Endometrial microvascular endothelial cells (primary cell): ENCODE data around the gene NGDN. TPM values are rescaled to one million over a fixed set of nuclear protein-coding genes. Genes with fewer than 3 reads are reported as not detected.

Experiments
- in situ Hi-C: cut with HindIII; loops from 2 replicates; pipeline ENCODE4 v1.10.0; 2017; ENCODE audit warnings: low sequenced_read_pairs, low pct_unique_long_range_greater_than_20kb; ENCODE audit errors: inconsistent ontology term
- total RNA-seq: library from RNA; depleted of rRNA; stranded (reverse); fragments of >200 nt; gene quantifications from one replicate; pipeline ENCODE4 v1.2.3, GENCODE V29; 2015; ENCODE audit errors: inconsistent ontology term

The NGDN gene
- total RNA-seq, 1 donor from 2014 or later = 38.7 TPM

DNA sequence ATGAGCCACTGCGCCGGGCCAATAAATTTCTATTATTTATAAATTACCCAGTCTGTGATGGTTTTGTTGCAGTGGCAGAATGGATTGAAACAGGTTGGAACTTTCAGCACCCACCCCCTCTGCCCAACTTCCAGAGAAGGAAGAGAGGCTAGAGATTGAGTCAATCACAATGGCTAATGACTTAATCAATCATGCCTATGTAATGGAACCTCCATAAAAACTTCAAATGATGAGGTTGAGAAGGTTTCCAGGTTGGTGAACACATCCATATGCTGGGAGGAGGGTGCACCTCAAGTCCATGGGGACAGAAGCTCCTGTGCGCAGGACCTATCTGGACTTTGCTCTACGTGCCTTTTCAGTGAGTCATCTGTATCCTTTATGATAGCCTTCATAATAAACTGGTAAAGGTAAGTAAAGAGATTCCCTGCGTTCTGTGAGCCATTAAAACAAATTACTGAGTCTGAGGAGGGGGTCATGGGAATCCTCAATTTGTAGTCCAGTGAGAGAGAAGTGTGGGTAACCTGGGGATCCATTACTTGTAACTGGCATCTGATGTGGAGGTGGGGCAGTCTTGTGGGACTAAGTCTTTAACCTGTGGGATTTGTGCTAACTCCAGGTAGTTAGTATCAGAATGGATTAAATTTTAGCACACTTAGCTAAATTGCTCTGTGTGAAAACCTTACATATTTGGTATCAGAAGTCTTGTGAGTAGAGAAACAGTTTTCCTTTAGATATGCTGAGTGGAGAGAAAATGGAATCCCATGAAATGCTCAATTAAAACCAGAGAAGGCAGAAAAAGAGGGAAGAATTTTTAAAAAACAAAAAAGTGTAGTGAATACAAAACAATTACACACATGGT, 11.7 kb upstream of the NGDN start:
- in situ Hi-C loops = no loop called here

DNA sequence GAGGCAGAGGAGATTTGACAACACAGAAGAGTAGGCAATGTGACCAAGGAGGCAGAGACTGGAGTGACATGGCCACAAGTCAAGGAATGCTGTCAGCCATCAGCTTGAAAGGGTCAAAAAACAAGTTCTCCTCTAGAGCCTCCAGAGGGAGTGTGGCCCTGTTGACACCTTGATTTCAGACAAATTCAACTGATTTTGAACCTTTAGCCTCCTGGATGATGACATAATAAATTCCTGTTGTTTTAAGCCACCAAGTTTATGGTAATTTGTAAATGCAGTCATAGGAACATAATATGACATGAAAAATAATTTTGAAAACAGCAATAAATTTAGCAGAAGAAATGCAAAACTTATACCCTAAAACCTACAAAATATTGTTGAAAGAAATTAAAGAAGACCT, 8.5 kb upstream of the NGDN start:
- in situ Hi-C loops = no loop called here

DNA sequence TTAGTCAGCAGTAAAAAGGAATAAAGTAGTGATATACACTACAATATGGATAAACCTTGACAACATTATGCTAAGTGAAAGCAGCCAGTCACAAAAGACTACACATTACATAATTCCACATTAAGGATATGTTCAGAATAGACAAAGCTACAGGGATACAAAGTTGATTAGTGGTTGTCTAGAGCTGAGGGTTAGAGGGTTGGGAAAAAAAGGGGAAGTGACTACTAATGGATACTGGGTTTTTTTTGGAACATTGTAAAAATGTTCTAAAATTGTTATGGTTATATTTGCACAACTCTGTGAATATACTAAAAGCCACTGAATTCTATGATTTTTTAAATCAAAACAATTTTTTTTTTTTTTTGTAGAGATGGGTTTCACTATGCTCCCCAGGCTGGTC, 4.8 kb upstream of the NGDN start:
- in situ Hi-C loops = no loop called here

DNA sequence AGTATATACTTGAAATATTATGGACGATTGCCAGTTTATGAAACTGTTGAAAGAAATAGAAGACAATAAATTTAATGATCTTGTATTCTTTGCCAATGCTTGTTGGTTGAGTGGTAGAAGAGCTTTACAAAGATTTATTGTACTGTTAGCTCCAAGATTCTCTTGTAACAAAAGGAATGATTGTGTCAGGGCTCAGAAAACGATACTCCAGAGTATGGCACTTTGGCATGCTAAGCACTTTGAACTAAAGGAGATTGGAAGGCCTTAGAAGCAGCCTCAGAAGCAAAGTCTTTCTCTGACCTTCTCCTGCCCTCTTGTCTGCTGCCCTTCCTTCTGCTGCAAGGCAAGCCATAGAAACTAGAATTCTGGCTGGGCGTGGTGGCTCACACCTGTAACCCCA, 4.2 kb upstream of the NGDN start:
- in situ Hi-C loops = no loop called here

DNA sequence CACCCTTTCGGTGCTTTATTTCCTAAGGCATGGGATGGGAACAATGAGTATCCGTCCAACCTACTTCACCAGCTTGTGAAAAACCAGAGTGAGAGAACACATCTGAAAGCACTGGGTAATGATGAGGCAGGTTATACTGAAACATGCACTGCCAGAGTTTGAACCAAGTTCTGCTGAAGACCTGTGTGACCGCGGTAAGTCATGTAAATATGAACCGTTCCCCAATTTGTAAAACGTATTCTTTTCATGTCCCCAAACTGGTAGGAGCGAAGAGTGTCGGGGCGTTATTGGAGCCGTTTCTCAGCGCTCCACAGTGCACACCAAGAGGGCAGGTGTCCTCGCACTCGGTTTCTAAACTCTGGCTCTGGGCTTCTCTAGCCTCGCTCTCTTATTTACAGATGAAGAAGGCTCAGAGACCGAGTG, 788 bp upstream of the NGDN start:
- in situ Hi-C loops = no loop called here

DNA sequence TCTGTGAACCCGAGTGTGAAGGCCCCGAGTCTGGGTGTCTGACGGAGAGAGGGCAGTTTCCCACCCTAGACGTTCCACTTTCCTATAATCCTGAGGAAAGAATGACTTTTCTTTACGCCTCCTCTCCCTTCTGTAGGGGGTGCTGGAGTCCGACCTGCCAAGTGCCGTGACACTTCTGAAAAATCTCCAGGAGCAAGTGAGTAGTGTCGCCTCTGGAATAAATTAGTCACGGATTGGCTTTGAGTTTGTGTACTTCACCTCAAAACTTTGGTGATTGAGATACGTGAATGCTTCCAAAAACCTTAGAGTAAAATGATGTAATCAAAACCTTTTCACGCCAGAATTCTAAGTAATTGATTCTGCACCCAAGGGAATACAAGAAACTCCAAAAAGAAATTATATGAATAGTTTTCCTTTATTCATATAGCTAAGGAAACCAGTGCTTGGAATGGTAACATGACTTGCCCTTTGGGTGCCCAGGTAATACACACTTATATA, 452 bp downstream of the NGDN start:
- in situ Hi-C loops = no loop called here

DNA sequence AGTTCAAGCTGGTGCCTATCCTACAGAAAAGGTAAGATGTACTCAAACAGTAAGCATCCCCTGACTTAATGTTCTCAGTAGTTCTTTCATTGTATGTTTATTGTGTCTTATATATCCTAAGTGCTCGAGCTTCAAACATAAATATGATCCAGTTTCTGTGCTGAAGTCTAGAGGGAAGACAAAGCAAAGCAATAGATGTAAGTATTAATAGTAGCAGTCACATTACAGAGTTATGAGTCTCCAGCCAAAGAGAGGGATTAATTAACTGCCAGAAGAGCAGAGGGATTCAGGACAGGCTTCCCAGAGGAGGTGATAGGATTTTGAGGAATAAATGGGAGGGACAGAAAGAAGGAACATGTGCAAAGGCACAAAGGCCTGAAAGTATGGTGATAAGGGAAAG, 1.4 kb downstream of the NGDN start:
- in situ Hi-C loops = no loop called here

- in situ Hi-C loops = no loop called here
Observed at GRCh38 chr14:23478109-23478759, 8.7 kb downstream of the NGDN start.

- in situ Hi-C loops = no loop called here
Observed at GRCh38 chr14:23481362-23481970, 12.0 kb downstream of the NGDN start.

- in situ Hi-C loops = no loop called here
Observed at GRCh38 chr14:23481979-23482822, 12.7 kb downstream of the NGDN start.

- in situ Hi-C loops = no loop called here
Observed at GRCh38 chr14:23482823-23483148, 13.3 kb downstream of the NGDN start.

DNA sequence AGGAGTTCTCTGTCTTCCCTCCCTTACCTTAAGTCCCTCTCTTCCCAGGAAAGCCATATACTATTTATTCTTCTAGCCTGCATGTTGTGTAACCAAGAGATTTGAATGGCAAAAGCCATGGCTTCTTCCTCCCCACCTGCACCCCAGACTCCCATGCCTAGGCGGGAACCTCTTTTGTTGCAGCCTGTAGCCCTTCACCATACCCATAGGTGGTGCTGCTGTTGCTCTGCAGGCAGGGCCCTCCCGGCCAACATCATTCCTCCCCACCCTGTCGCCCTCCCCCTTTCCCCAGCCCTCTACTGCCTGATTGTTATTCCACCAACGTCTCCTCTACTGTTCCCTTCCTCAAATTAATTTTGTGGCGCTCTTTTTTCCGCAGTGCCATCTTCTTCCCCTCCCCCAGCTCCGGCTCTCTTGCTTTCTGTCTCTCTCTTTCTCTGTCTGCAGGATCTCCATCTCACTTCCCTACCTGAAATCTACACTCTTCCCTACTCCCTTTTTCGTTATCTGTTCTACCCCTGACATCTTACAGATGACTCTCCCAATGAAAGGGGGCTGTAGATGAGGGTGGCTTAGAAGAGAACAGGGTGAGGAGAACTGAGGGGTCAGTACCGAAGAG, 13.8 kb downstream of the NGDN start:
- in situ Hi-C loops = no loop called here

- in situ Hi-C loops = no loop called here
Observed at GRCh38 chr14:23485326-23485725, 15.8 kb downstream of the NGDN start.

GRCh38 chr14:23486036-23486435, 16.5 kb downstream of the NGDN start:
- in situ Hi-C loops = no loop called here

GRCh38 chr14:23487216-23487615, 17.7 kb downstream of the NGDN start:
- in situ Hi-C loops = no loop called here

GRCh38 chr14:23492618-23493272, 23.2 kb downstream of the NGDN start:
- in situ Hi-C loops = no loop called here

DNA sequence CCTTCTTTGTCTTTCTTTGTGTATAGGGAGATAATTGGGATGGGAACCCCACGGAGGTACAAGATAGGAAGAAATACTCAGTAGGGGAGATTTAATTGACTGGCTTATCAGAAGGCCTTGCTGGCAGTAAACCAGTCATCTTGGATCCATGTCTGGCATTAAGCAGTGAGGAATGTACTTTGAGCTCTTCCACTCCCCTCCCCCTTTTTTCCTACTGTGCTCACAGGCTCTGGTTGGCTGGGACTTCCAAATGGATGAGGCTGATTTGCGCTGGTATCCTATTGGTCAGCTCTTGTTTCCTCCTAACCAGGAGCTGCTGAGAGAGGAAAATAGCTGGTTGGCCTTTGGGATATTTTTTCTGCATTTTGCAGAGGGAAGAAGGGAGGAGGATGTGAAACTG, 24.7 kb downstream of the NGDN start:
- in situ Hi-C loops = no loop called here

DNA sequence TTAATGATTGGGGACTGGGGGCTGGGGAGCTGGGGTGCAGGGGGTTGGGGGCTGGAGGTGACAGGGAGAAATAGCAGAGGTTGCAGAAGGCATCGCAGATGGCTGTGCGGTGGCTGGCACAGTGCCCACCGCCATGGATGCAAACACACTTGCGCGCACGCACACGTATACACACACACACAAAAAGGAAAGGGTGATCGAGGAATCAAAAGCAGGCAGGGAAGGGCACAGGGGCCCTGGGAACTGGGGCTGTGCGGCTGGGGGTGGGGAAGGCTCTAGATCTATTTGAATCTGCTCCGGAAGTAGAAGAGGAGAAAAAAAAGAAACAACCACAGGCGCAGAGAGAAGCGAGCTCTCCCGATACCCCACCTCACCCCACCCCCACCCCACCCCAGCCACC, 42.7 kb downstream of the NGDN start:
- in situ Hi-C loops = no loop called here
